SH-SY5Y (cell line): ENCODE results near the gene OTUD1.

Experiments used
- GATA2 ChIP-seq: IDR thresholded peaks from 2 replicates; pipeline ENCODE4 v1.6.1; 2011; ENCODE audit warnings: mild to moderate bottlenecking, low read depth, low read length
- GATA3 ChIP-seq: IDR thresholded peaks from 2 replicates; pipeline ENCODE4 v1.6.1; 2011; ENCODE audit warnings: low read depth, mild to moderate bottlenecking, low read length, moderate library complexity

- TF ChIP-seq GATA3 = no peak
- TF ChIP-seq GATA2 = no peak
Measured at GRCh38 chr10:23453465-23453864, 14.6 kb downstream of the OTUD1 start.
